Measurements from ENCODE around the gene HS6ST3. TPM values are rescaled to one million over a fixed set of nuclear protein-coding genes. Genes with fewer than 3 reads are reported as not detected.

The HS6ST3 gene
- total and polyA plus RNA-seq, 9 of the 15 experiments (the other 6 are each of a cell fraction or from before 2014, with no cell fraction given): not detected

- ATAC-seq (no peak), FAIRE-seq (no peak), DNase-seq (ENCODE audit: extremely low read depth in 1 of 4, low spot score in 3 of 4) (no peak)
- ChIA-PET POLR2A (no interaction called here), CTCF (ENCODE audit: low intra/inter-chr PET ratio) (no interaction called here)
- Histone ChIP-seq H3K4me2 (ENCODE audit: insufficient read depth, low read length) (no peak overlapping the region), H3K4me3 (no peak overlapping the region), H2AFZ (ENCODE audit: low read depth, low read length) (no peak overlapping the region), H3K9ac (ENCODE audit: insufficient read depth in 1 of 2, low read depth in 2 of 2, low read length in 2 of 2) (no peak overlapping the region), H3K79me2 (ENCODE audit: control insufficient read depth, insufficient read depth, low read length) (no peaks in the 10 kb centered on the region), H3K27ac (ENCODE audit: extremely low read depth, low read depth, low read length) (no peak overlapping the region), H3K36me3 (ENCODE audit: control insufficient read depth, insufficient read depth, low read length) (no peaks in the 10 kb centered on the region), H4K20me1 (replicated peaks; ENCODE audit: control insufficient read depth, insufficient read depth, low read length) (no peaks in the 10 kb centered on the region), H3K9me1 (ENCODE audit: control insufficient read depth, insufficient read depth, low read length) (no peaks in the 10 kb centered on the region), H3K9me3 (replicated peaks; ENCODE audit: control insufficient read depth, insufficient read depth, low read depth, low read length) (no peaks in the 10 kb centered on the region), H3K4me1 (replicated peaks in 1 of 2; ENCODE audit: control insufficient read depth in 2 of 2, insufficient read depth in 2 of 2, low read length in 2 of 2) (no peaks in the 10 kb centered on the region), H3K27me3 (ENCODE audit: control insufficient read depth in 2 of 2, insufficient read depth in 2 of 2, low read length in 2 of 2) (no peaks in the 10 kb centered on the region)
- BruUV-seq (replicated peaks): no TSS peak
- intact Hi-C loops (cut with micrococcal nuclease): no loop called here
- 0% methylated on average over 2 of the region's 2 CpGs for WGBS (ENCODE audit: insufficient coverage, low coverage, missing lambda C conversion rate)
- in situ Hi-C loops (cut with MboI): no loop called here
- TF ChIP-seq ZMIZ1 (IDR thresholded peaks at IDR 0.05; ENCODE audit: low read depth in 2 of 2, low read length in 2 of 2): no peak
- no peak for TF ChIP-seq MLLT1 (IDR thresholded peaks at IDR 0.05)
- no peak for TF ChIP-seq STAT6 (CRISPR knock-in tag; IDR thresholded peaks at IDR 0.05)
- TF ChIP-seq PRPF4 (IDR thresholded peaks at IDR 0.05; ENCODE audit: insufficient read depth, low read depth, low read length, poor library complexity, severe bottlenecking): no peak
- no peak for TF ChIP-seq TFAM (CRISPR knock-in tag; conservative IDR thresholded peaks at IDR 0.05)
- no peak for TF ChIP-seq TRIM24 (IDR thresholded peaks at IDR 0.05)
Measured at GRCh38 chr13:96796091-96796633, 706.3 kb downstream of the HS6ST3 start.
